ENCODE measurements around the gene PIAS2.
A peak's percentile ranks its signal among the peaks of the same experiment; 100 is the strongest.
"Not testable (repeated sequence)": the region's sequence is repeated elsewhere in the genome, so short reads cannot be mapped to it uniquely, and the experiment has no call there.

The PIAS2 gene

DNA sequence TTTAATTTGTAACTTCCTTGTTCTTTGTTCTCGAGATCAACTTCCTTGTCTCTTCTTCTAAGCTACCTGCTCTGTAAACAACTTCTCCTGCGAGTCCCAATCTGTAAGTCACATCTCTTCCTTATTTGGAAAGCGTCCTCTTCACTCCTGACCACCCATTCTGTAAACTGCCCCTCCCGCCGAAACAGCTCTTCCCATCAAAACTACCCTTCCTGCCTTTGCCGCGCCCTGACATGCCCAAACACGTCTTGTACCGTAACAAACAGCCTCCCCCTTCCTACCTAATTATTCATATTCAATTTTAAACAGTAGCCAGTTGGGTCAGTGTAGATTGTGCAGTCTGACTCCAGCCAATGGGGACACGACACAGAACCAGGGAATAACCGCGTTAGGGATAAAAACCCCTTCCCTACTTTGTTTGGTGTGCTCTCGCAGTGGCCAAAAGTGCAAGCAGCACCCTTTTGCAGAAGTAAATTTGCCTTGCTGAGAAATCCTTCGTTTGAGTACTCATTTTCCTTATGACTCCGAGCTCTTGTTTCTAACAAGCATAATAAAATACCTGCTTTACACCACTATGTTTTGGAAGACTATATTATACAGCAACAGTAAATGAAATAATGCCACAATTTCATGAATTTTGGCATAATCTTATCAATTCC lies 39.8 kb downstream of the PIAS2 start:
- Histone ChIP-seq H3K27ac (ENCODE audit: low read depth, low read length) (no peak overlapping the region), H3K4me3 (ENCODE audit: low read depth in 1 of 5, low read length in 5 of 5) (peak overlapping the region in 1 of 5 donors; percentile 31), H3K36me3 (ENCODE audit: control insufficient read depth in 5 of 5, insufficient read depth in 5 of 5, low read length in 5 of 5) (peaks cover 5 to 10% (median 6%) of the 10 kb centered on the region in 5 donors)

GRCh38 chr18:46868169-46868921 lies 49.0 kb downstream of the PIAS2 start:
- peaks cover 0 to 3% (median 0%) of the 10 kb centered on the region in 5 donors for H3K4me1 ChIP-seq (ENCODE audit: control insufficient read depth in 5 of 5, insufficient read depth in 5 of 5, low read length in 5 of 5)
- peaks cover 0 to 5% (median 4%) of the 10 kb centered on the region in 5 donors for H3K36me3 ChIP-seq (ENCODE audit: control insufficient read depth in 5 of 5, insufficient read depth in 5 of 5, low read length in 5 of 5)
- no peak overlapping the region for H3K9ac ChIP-seq (ENCODE audit: low read length in 5 of 5)
- no peak overlapping the region for H3K27ac ChIP-seq (ENCODE audit: low read depth, low read length)
- H3K9me3 ChIP-seq (ENCODE audit: control insufficient read depth in 5 of 5, low read length in 5 of 5), result peaks cover 0 to 22% (median 18%) of the 10 kb centered on the region in 5 donors
- H3K4me3 ChIP-seq (ENCODE audit: low read depth in 1 of 5, low read length in 5 of 5), result peak overlapping the region in 1 of 5 donors; percentile 20
- H3K27me3 ChIP-seq (ENCODE audit: control insufficient read depth in 5 of 5, insufficient read depth in 4 of 5, low read length in 5 of 5), result no peaks in the 10 kb centered on the region

More for the DNA sequence above, 39.8 kb downstream of the PIAS2 start:
- H3K9me3 ChIP-seq (ENCODE audit: control insufficient read depth in 5 of 5, low read length in 5 of 5), result peaks cover 0 to 9% (median 7%) of the 10 kb centered on the region in 5 donors
- no peaks in the 10 kb centered on the region for H3K27me3 ChIP-seq (ENCODE audit: control insufficient read depth in 5 of 5, insufficient read depth in 4 of 5, low read length in 5 of 5)
- H3K9ac ChIP-seq (ENCODE audit: low read length in 5 of 5), result no peak overlapping the region
- H3K4me1 ChIP-seq (ENCODE audit: control insufficient read depth in 5 of 5, insufficient read depth in 5 of 5, low read length in 5 of 5), result no peaks in the 10 kb centered on the region

- H3K36me3 ChIP-seq (ENCODE audit: control insufficient read depth in 5 of 5, insufficient read depth in 5 of 5, low read length in 5 of 5), result peaks cover 0 to 6% (median 3%) of the 10 kb centered on the region in 5 donors
- H3K9me3 ChIP-seq (ENCODE audit: control insufficient read depth in 5 of 5, low read length in 5 of 5), result peaks cover 0 to 22% (median 18%) of the 10 kb centered on the region in 5 donors
- H3K9ac ChIP-seq (ENCODE audit: low read length in 5 of 5), result no peak overlapping the region
- no peak overlapping the region for H3K4me3 ChIP-seq (ENCODE audit: low read depth in 1 of 5, low read length in 5 of 5)
- H3K4me1 ChIP-seq (ENCODE audit: control insufficient read depth in 5 of 5, insufficient read depth in 5 of 5, low read length in 5 of 5), result peaks cover 0 to 3% (median 0%) of the 10 kb centered on the region in 5 donors
- H3K27ac ChIP-seq (ENCODE audit: low read depth, low read length), result no peak overlapping the region
- no peaks in the 10 kb centered on the region for H3K27me3 ChIP-seq (ENCODE audit: control insufficient read depth in 5 of 5, insufficient read depth in 4 of 5, low read length in 5 of 5)
These were observed 49.8 kb downstream of the PIAS2 start for GRCh38 chr18:46867367-46868143.

DNA sequence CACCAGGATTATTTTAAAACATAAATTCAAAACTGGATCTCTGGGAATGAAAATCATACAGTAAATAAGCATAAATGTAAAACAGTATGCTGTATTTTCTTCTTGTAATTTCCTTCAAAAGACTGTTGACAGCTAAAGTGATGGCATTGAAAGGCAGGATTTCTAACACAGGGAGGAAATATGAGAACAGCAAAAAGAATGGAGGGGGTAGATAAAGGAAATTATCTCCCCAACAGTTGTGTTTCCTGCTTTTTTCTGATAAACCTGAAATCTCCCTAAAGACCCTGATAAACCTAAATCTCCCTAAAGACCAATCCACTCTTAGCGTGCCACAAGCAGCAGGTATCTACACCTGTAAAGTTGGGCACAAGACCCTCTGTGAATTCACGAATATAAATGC lies 50.8 kb downstream of the PIAS2 start:
- Histone ChIP-seq H3K4me3 (ENCODE audit: low read depth in 1 of 5, low read length in 5 of 5) (no peak overlapping the region), H3K27me3 (ENCODE audit: control insufficient read depth in 5 of 5, insufficient read depth in 4 of 5, low read length in 5 of 5) (no peaks in the 10 kb centered on the region), H3K4me1 (ENCODE audit: control insufficient read depth in 5 of 5, insufficient read depth in 5 of 5, low read length in 5 of 5) (peaks cover 0 to 3% (median 0%) of the 10 kb centered on the region in 5 donors), H3K36me3 (ENCODE audit: control insufficient read depth in 5 of 5, insufficient read depth in 5 of 5, low read length in 5 of 5) (peaks cover 0 to 6% (median 2%) of the 10 kb centered on the region in 5 donors), H3K9me3 (ENCODE audit: control insufficient read depth in 5 of 5, low read length in 5 of 5) (peaks cover 0 to 22% (median 18%) of the 10 kb centered on the region in 5 donors), H3K27ac (ENCODE audit: low read depth, low read length) (no peak overlapping the region), H3K9ac (ENCODE audit: low read length in 5 of 5) (no peak overlapping the region)

- not testable (repeated sequence) for H3K36me3 ChIP-seq (ENCODE audit: control insufficient read depth in 5 of 5, insufficient read depth in 5 of 5, low read length in 5 of 5); H3K27ac ChIP-seq (ENCODE audit: low read depth, low read length); H3K9ac ChIP-seq (ENCODE audit: low read length in 5 of 5); H3K4me3 ChIP-seq (ENCODE audit: low read depth in 1 of 5, low read length in 5 of 5); H3K27me3 ChIP-seq (ENCODE audit: control insufficient read depth in 5 of 5, insufficient read depth in 4 of 5, low read length in 5 of 5); H3K4me1 ChIP-seq (ENCODE audit: control insufficient read depth in 5 of 5, insufficient read depth in 5 of 5, low read length in 5 of 5)
- peaks cover 0 to 22% (median 18%) of the 10 kb centered on the region in 5 donors for H3K9me3 ChIP-seq (ENCODE audit: control insufficient read depth in 5 of 5, low read length in 5 of 5)
These were observed 52.1 kb downstream of the PIAS2 start for GRCh38 chr18:46865245-46865644.

DNA sequence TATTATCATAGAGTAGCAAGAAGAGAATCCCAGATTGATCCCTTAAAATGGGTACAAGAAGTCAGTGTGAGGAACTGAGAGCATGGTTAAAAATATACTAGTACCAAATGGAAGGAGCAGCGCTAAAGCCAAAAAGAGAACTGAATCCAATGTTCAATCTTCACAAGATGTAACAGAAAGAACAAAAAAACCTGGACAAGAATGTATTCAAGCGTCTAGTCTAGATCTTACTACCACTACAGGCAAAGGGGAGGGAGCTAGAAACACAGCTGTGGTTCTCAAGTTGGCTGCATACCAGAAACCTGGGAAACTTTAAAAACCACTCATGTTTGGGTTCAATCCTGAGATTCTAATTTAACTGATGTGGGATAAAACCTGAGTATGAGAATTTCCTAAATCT lies 57.5 kb downstream of the PIAS2 start:
- Histone ChIP-seq H3K27ac (ENCODE audit: low read depth, low read length) (no peak overlapping the region), H3K4me3 (ENCODE audit: low read depth in 1 of 5, low read length in 5 of 5) (no peak overlapping the region), H3K9me3 (ENCODE audit: control insufficient read depth in 5 of 5, low read length in 5 of 5) (no peaks in the 10 kb centered on the region), H3K9ac (ENCODE audit: low read length in 5 of 5) (no peak overlapping the region), H3K4me1 (ENCODE audit: control insufficient read depth in 5 of 5, insufficient read depth in 5 of 5, low read length in 5 of 5) (peaks cover 0 to 6% (median 0%) of the 10 kb centered on the region in 5 donors), H3K27me3 (ENCODE audit: control insufficient read depth in 5 of 5, insufficient read depth in 4 of 5, low read length in 5 of 5) (no peaks in the 10 kb centered on the region), H3K36me3 (ENCODE audit: control insufficient read depth in 5 of 5, insufficient read depth in 5 of 5, low read length in 5 of 5) (peaks cover 0 to 11% (median 5%) of the 10 kb centered on the region in 5 donors)

GRCh38 chr18:46858290-46858689 lies 59.0 kb downstream of the PIAS2 start:
- Histone ChIP-seq H3K4me3 (ENCODE audit: low read depth in 1 of 5, low read length in 5 of 5) (no peak overlapping the region), H3K27me3 (ENCODE audit: control insufficient read depth in 5 of 5, insufficient read depth in 4 of 5, low read length in 5 of 5) (no peaks in the 10 kb centered on the region), H3K36me3 (ENCODE audit: control insufficient read depth in 5 of 5, insufficient read depth in 5 of 5, low read length in 5 of 5) (peaks cover 0 to 18% (median 11%) of the 10 kb centered on the region in 5 donors), H3K9ac (ENCODE audit: low read length in 5 of 5) (no peak overlapping the region), H3K9me3 (ENCODE audit: control insufficient read depth in 5 of 5, low read length in 5 of 5) (no peaks in the 10 kb centered on the region), H3K27ac (ENCODE audit: low read depth, low read length) (no peak overlapping the region), H3K4me1 (ENCODE audit: control insufficient read depth in 5 of 5, insufficient read depth in 5 of 5, low read length in 5 of 5) (peaks cover 0 to 6% (median 0%) of the 10 kb centered on the region in 5 donors)

DNA sequence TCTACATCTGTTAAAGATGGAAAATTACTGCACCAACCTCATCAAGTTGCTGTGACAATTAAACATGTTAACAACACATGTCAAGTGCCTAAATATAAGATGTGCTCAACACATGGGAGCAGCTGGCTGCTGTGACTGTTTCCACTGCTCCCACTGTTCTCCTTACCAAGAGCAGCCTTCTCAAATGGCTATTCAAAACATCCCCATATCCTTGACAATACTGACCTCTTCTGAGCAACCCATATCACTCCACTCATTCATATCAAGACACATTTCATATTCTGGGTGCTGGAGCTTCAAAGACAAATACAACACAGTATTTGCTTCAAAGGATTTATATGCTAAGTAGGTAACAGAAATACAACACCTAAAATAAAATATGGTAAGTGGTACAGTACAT lies 60.3 kb downstream of the PIAS2 start:
- H3K4me1 ChIP-seq (ENCODE audit: control insufficient read depth in 5 of 5, insufficient read depth in 5 of 5, low read length in 5 of 5), result peaks cover 0 to 6% (median 0%) of the 10 kb centered on the region in 5 donors
- H3K27me3 ChIP-seq (ENCODE audit: control insufficient read depth in 5 of 5, insufficient read depth in 4 of 5, low read length in 5 of 5), result no peaks in the 10 kb centered on the region
- H3K36me3 ChIP-seq (ENCODE audit: control insufficient read depth in 5 of 5, insufficient read depth in 5 of 5, low read length in 5 of 5), result peaks cover 0 to 24% (median 16%) of the 10 kb centered on the region in 5 donors
- H3K4me3 ChIP-seq (ENCODE audit: low read depth in 1 of 5, low read length in 5 of 5), result no peak overlapping the region
- no peak overlapping the region for H3K9ac ChIP-seq (ENCODE audit: low read length in 5 of 5)
- H3K27ac ChIP-seq (ENCODE audit: low read depth, low read length), result no peak overlapping the region
- no peaks in the 10 kb centered on the region for H3K9me3 ChIP-seq (ENCODE audit: control insufficient read depth in 5 of 5, low read length in 5 of 5)

DNA sequence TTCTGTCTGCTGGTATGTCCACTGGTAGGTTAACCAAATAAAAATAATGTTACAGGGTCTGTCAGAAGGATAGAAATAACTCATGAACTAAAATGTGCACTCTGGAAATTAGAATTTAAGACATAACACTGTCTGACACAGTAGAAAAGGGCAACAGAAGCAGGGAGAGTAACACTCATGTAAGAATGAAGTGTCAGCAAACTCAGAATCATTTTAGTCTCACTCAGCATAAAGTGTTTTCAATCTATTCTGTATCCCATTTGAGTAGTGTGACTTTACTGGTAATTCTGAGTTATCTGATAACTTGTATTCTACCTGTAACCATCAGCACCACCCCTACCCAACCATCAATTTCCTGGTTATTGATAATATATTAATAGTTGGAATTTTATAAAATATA lies 68.3 kb downstream of the PIAS2 start:
- no peak overlapping the region for H3K27ac ChIP-seq (ENCODE audit: low read depth, low read length)
- peaks cover 0 to 16% (median 10%) of the 10 kb centered on the region in 5 donors for H3K36me3 ChIP-seq (ENCODE audit: control insufficient read depth in 5 of 5, insufficient read depth in 5 of 5, low read length in 5 of 5)
- no peaks in the 10 kb centered on the region for H3K27me3 ChIP-seq (ENCODE audit: control insufficient read depth in 5 of 5, insufficient read depth in 4 of 5, low read length in 5 of 5)
- peaks cover 0 to 4% (median 0%) of the 10 kb centered on the region in 5 donors for H3K4me1 ChIP-seq (ENCODE audit: control insufficient read depth in 5 of 5, insufficient read depth in 5 of 5, low read length in 5 of 5)
- no peak overlapping the region for H3K9ac ChIP-seq (ENCODE audit: low read length in 5 of 5)
- H3K4me3 ChIP-seq (ENCODE audit: low read depth in 1 of 5, low read length in 5 of 5), result no peak overlapping the region
- H3K9me3 ChIP-seq (ENCODE audit: control insufficient read depth in 5 of 5, low read length in 5 of 5), result no peaks in the 10 kb centered on the region

Measured in subcutaneous abdominal adipose tissue (tissue), 5 donors.